ENCODE measurements around the gene PEAK1.

DNA sequence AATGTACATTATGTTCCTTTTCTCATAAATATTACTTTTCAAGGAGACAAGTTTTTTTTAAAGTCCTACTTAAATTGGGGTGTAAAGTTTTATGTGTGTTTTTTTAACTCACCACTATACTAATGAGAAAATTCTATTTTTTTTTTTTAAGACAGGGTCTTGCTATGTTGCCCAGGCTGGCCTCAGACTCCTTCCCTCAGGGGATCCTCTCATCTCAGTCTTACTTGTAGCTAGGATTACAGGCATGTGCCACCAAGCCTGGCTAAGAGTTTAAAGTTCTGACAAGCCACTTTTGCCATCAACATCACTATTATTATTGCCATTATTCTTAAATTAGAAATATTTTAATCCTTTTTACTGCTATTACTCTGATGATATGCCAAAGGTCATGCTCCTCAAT, 356.7 kb downstream of the PEAK1 start:
- TF ChIP-seq, protein P1, sequence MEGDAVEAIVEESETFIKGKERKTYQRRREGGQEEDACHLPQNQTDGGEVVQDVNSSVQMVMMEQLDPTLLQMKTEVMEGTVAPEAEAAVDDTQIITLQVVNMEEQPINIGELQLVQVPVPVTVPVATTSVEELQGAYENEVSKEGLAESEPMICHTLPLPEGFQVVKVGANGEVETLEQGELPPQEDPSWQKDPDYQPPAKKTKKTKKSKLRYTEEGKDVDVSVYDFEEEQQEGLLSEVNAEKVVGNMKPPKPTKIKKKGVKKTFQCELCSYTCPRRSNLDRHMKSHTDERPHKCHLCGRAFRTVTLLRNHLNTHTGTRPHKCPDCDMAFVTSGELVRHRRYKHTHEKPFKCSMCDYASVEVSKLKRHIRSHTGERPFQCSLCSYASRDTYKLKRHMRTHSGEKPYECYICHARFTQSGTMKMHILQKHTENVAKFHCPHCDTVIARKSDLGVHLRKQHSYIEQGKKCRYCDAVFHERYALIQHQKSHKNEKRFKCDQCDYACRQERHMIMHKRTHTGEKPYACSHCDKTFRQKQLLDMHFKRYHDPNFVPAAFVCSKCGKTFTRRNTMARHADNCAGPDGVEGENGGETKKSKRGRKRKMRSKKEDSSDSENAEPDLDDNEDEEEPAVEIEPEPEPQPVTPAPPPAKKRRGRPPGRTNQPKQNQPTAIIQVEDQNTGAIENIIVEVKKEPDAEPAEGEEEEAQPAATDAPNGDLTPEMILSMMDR (conservative IDR thresholded peaks at IDR 0.05; ENCODE audit: low read length) = no peak
- TF ChIP-seq EZH2phosphoT487 (IDR thresholded peaks at IDR 0.05; ENCODE audit: borderline replicate concordance, low read depth, low read length) = no peak

Data from OCI-LY7 (cell line).